Loucy (cell line): ENCODE results near the gene BCL2L12.
"Not testable (repeated sequence)": the region's sequence is repeated elsewhere in the genome, so short reads cannot be mapped to it uniquely, and the experiment has no call there.

Experiments
- H2AFZ ChIP-seq: fragments of 200-600 bp; sonication (generic); 2 replicates; pipeline ENCODE4 v1.6.0; 2016; ENCODE audit warnings: antibody characterized with exemption, mild to moderate bottlenecking, low read length, moderate library complexity
- H3F3A ChIP-seq: fragments of 200-600 bp; 2 replicates; pipeline ENCODE4 v1.6.0; 2016; ENCODE audit warnings: antibody characterized with exemption, low read depth, mild to moderate bottlenecking
- H3K27me3 ChIP-seq: fragments of 200-600 bp; sonication (generic); 2 replicates; pipeline ENCODE4 v1.6.1; 2014; ENCODE audit warnings: low read length, mild to moderate bottlenecking; ENCODE audit not compliant: insufficient read depth, poor library complexity, severe bottlenecking
- H3K36me3 ChIP-seq: fragments of 200-600 bp; sonication (generic); 2 replicates; pipeline ENCODE4 v1.6.1; 2016; ENCODE audit warnings: low read length; ENCODE audit not compliant: insufficient read depth
- H3K4me1 ChIP-seq: fragments of 200-600 bp; sonication (generic); 2 replicates; pipeline ENCODE4 v1.5.1; 2014; ENCODE audit warnings: low read length, mild to moderate bottlenecking; ENCODE audit not compliant: insufficient read depth, poor library complexity, severe bottlenecking
- H3K4me2 ChIP-seq: fragments of 200-600 bp; sonication (generic); 2 replicates; pipeline ENCODE4 v1.6.0; 2014; ENCODE audit warnings: antibody characterized with exemption, low read length, low read depth, mild to moderate bottlenecking; ENCODE audit not compliant: poor library complexity, severe bottlenecking
- H3K4me3 ChIP-seq: fragments of 200-600 bp; sonication (generic); 2 replicates; pipeline ENCODE4 v1.5.1; 2014; ENCODE audit warnings: low read length, mild to moderate bottlenecking, mixed read lengths; ENCODE audit not compliant: poor library complexity, severe bottlenecking
- H3K79me2 ChIP-seq: fragments of 200-600 bp; sonication (generic); 2 replicates; pipeline ENCODE4 v1.6.1; 2014; ENCODE audit warnings: low read length; ENCODE audit not compliant: insufficient read depth
- H3K9ac ChIP-seq: fragments of 200-600 bp; sonication (generic); 2 replicates; pipeline ENCODE4 v1.6.0; 2014; ENCODE audit warnings: mild to moderate bottlenecking, low read depth, low read length, moderate library complexity; ENCODE audit not compliant: poor library complexity, severe bottlenecking
- H3K9me2 ChIP-seq: fragments of 200-600 bp; sonication (generic); replicated peaks from 2 replicates; pipeline ENCODE4 v1.6.1; 2016; ENCODE audit warnings: low read depth, low read length, mixed read lengths
- H3K9me3 ChIP-seq: fragments of 200-600 bp; sonication (generic); 2 replicates; pipeline ENCODE4 v1.6.1; 2014; ENCODE audit warnings: mild to moderate bottlenecking, antibody characterized with exemption, low read length, low read depth; ENCODE audit not compliant: insufficient read depth
- H4K20me1 ChIP-seq: fragments of 200-600 bp; sonication (generic); 2 replicates; pipeline ENCODE4 v1.6.0; 2014; ENCODE audit warnings: antibody characterized with exemption, low read length, mild to moderate bottlenecking; ENCODE audit not compliant: insufficient read depth, poor library complexity, severe bottlenecking
- EZH2phosphoT487 ChIP-seq: fragments of 200-600 bp; IDR thresholded peaks from 2 replicates; pipeline ENCODE4 v1.6.1; 2018; ENCODE audit warnings: antibody characterized with exemption, mild to moderate bottlenecking, moderate library complexity, borderline replicate concordance
- TF ChIP-seq, protein P1 (sequence below): fragments of 200-600 bp; sonication (generic); conservative IDR thresholded peaks from 2 replicates; pipeline ENCODE4 v1.5.1; 2014; ENCODE audit warnings: mild to moderate bottlenecking, antibody characterized with exemption, low read length

BCL2L12 gene

GRCh38 chr19:49718511-49718910, 52.8 kb downstream of the BCL2L12 start:
- Histone ChIP-seq H3K9me2 (no peaks in the 10 kb centered on the region), H3K4me3 (no peak overlapping the region), H4K20me1 (no peaks in the 10 kb centered on the region), H3K79me2 (no peaks in the 10 kb centered on the region), H3K4me2 (no peak overlapping the region), H3K9me3 (no peaks in the 10 kb centered on the region), H2AFZ (no peak overlapping the region), H3K9ac (no peak overlapping the region), H3K4me1 (no peaks in the 10 kb centered on the region), H3K27me3 (no peaks in the 10 kb centered on the region), H3F3A (no peaks in the 10 kb centered on the region), H3K36me3 (no peaks in the 10 kb centered on the region)
- TF ChIP-seq, protein P1, sequence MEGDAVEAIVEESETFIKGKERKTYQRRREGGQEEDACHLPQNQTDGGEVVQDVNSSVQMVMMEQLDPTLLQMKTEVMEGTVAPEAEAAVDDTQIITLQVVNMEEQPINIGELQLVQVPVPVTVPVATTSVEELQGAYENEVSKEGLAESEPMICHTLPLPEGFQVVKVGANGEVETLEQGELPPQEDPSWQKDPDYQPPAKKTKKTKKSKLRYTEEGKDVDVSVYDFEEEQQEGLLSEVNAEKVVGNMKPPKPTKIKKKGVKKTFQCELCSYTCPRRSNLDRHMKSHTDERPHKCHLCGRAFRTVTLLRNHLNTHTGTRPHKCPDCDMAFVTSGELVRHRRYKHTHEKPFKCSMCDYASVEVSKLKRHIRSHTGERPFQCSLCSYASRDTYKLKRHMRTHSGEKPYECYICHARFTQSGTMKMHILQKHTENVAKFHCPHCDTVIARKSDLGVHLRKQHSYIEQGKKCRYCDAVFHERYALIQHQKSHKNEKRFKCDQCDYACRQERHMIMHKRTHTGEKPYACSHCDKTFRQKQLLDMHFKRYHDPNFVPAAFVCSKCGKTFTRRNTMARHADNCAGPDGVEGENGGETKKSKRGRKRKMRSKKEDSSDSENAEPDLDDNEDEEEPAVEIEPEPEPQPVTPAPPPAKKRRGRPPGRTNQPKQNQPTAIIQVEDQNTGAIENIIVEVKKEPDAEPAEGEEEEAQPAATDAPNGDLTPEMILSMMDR, result no peak
- TF ChIP-seq EZH2phosphoT487, result no peak

- no peak overlapping the region for H2AFZ ChIP-seq
- no peaks in the 10 kb centered on the region for H3K79me2 ChIP-seq
- TF ChIP-seq EZH2phosphoT487, result no peak
- TF ChIP-seq, protein P1, result no peak
- no peaks in the 10 kb centered on the region for H3K27me3 ChIP-seq
- no peaks in the 10 kb centered on the region for H4K20me1 ChIP-seq
- no peaks in the 10 kb centered on the region for H3K4me1 ChIP-seq
- no peaks in the 10 kb centered on the region for H3K9me3 ChIP-seq
- no peaks in the 10 kb centered on the region for H3F3A ChIP-seq
- H3K9me2 ChIP-seq, result no peaks in the 10 kb centered on the region
- H3K4me3 ChIP-seq, result no peak overlapping the region
- H3K9ac ChIP-seq, result no peak overlapping the region
- H3K4me2 ChIP-seq, result no peak overlapping the region
- no peaks in the 10 kb centered on the region for H3K36me3 ChIP-seq
Measured at GRCh38 chr19:49718991-49719390, 53.3 kb downstream of the BCL2L12 start.

- H3K79me2 ChIP-seq, H4K20me1 ChIP-seq, H3K9me3 ChIP-seq, H3K4me3 ChIP-seq, H3K9ac ChIP-seq, H3K36me3 ChIP-seq, H3K4me2 ChIP-seq, H3F3A ChIP-seq, H2AFZ ChIP-seq, H3K9me2 ChIP-seq, H3K4me1 ChIP-seq, H3K27me3 ChIP-seq: not testable (repeated sequence)
Measured at GRCh38 chr19:49719420-49719819, 53.7 kb downstream of the BCL2L12 start.
